A549 (cell line): Measurements from ENCODE around the gene GABRR2.

Experiments
- BHLHE40 ChIP-seq: IDR thresholded peaks from 2 replicates; pipeline ENCODE4 v1.6.1; 2012; ENCODE audit warnings: low read depth, low read length, inconsistent platforms
- CTCF ChIP-seq: fragments of >200 bp; sonication (Bioruptor Twin); formaldehyde crosslinking; IDR thresholded peaks from 3 replicates; pipeline ENCODE4 v1.5.1; 2016
- HEYL ChIP-seq: fragments of 250-450 bp; sonication (Bioruptor Pico); IDR thresholded peaks from 2 replicates; pipeline ENCODE4 v1.8.0; 2021; ENCODE audit warnings: mild to moderate bottlenecking, moderate library complexity
- MAFK ChIP-seq: fragments of 450-650 bp; IDR thresholded peaks from 2 replicates; pipeline ENCODE4 v1.6.1; 2014; ENCODE audit not compliant: partially characterized antibody
- POLR2A ChIP-seq: IDR thresholded peaks from 2 replicates; pipeline ENCODE4 v1.6.1; 2012; ENCODE audit warnings: mild to moderate bottlenecking, low read length
- RCOR1 ChIP-seq: fragments of 150-350 bp; IDR thresholded peaks from 2 replicates; pipeline ENCODE4 v1.6.1; 2014; ENCODE audit warnings: antibody characterized with exemption, low read length, low read depth
- ZFP36 ChIP-seq: fragments of 450-650 bp; IDR thresholded peaks from 2 replicates; pipeline ENCODE4 v1.6.1; 2014; ENCODE audit warnings: borderline replicate concordance; ENCODE audit not compliant: partially characterized antibody
- TF ChIP-seq, protein P1 (sequence below): IDR thresholded peaks from 2 replicates; pipeline ENCODE4 v1.6.1; 2012

DNA sequence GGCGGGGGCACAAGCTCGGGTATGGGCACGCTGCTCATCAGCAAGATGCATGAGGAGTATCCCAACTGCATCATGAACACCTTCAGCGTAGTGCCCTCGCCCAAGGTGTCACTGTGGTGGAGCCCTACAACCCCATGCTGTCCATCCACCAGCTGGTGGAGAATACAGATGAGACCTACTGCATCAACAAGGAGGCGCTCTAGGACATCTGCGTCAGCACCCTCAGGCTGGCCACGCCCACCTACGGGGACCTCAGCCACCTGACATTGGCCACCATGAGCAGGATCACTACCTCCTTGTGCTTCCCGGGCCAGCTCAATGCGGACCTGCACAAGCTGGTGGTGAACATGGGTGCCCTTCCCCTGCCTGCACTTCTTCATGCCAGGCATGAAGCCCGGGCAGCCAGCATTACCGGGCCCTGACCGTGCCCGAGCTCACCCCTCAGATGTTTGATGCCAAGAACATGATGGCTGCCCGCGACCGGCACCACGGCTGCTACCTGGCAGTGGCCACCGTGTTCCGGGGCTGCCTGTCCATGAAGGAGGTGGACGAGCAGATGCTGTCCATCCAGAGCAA lies 12.8 kb downstream of the GABRR2 start:
- TF ChIP-seq HEYL (no peak), POLR2A (no peak), CTCF (no peak), BHLHE40 (no peak), MAFK (no peak), ZFP36 (no peak), RCOR1 (no peak)
- TF ChIP-seq, protein P1, sequence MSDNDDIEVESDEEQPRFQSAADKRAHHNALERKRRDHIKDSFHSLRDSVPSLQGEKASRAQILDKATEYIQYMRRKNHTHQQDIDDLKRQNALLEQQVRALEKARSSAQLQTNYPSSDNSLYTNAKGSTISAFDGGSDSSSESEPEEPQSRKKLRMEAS: no peak
